Central memory CD8-positive, alpha-beta T cell (primary cell): Measurements from ENCODE around the gene BFSP1.

Experiments used
- ATAC-seq: fragments of 150-1000 bp; cut with Tn5 transposase; replicated peaks from 2 replicates; pipeline ENCODE4 v1.10.0; 2022; ENCODE audit warnings: mild to moderate bottlenecking, moderate FRiP score, moderate number of reproducible peaks; ENCODE audit not compliant: poor library complexity, severe bottlenecking; ENCODE audit errors: extremely low read depth
- DNase-seq, 2 donors: peaks; one replicate each; pipeline ENCODE4 v3.0.0; 2021; ENCODE audit warnings: low spot score in 2 of 2
- H3K27ac Mint-ChIP-seq: one replicate; pipeline ENCODE4 v1.8.0; 2022; ENCODE audit warnings: low read depth, mild to moderate bottlenecking, moderate library complexity, mixed read lengths
- H3K27me3 Mint-ChIP-seq: one replicate; pipeline ENCODE4 v1.8.0; 2022; ENCODE audit warnings: mixed read lengths
- H3K36me3 Mint-ChIP-seq: one replicate; pipeline ENCODE4 v1.8.0; 2022; ENCODE audit warnings: mild to moderate bottlenecking, moderate library complexity, mixed read lengths; ENCODE audit not compliant: insufficient read depth
- H3K4me1 Mint-ChIP-seq: one replicate; pipeline ENCODE4 v1.8.0; 2022; ENCODE audit warnings: mixed read lengths
- H3K4me3 Mint-ChIP-seq: one replicate; pipeline ENCODE4 v1.8.0; 2022; ENCODE audit warnings: mild to moderate bottlenecking, moderate library complexity, mixed read lengths
- H3K9me3 Mint-ChIP-seq: one replicate; pipeline ENCODE4 v1.8.0; 2022; ENCODE audit warnings: mixed read lengths

Gene BFSP1

DNA sequence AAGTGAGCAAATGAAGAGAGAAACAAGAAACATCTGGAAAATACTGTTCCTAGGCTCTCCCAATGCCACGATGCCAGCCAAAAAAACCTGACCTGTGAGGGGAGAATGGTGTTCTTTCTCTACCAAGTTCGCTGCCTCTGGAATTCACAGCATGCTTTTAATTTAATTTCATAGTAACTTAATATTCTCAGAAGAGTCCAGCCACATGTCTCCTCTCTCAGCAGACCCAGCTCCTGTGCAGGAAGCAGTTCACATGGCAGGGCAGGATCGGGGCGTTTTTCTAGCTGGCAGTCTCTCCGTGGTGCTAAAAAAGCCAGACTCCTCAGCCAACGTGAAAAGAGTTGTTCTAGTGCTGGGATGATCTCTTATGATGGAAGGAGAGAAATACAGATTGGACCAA, 57.5 kb downstream of the BFSP1 start:
- ATAC-seq: no peak
- H3K9me3 Mint-ChIP-seq: no peaks in the 10 kb centered on the region
- no peak for DNase-seq
- H3K4me3 Mint-ChIP-seq: no peak overlapping the region
- H3K4me1 Mint-ChIP-seq: no peaks in the 10 kb centered on the region
- H3K27me3 Mint-ChIP-seq: peaks cover 10% of the 10 kb centered on the region
- no peak overlapping the region for H3K27ac Mint-ChIP-seq
- no peaks in the 10 kb centered on the region for H3K36me3 Mint-ChIP-seq

- DNase-seq (no peak), ATAC-seq (no peak)
- no peak overlapping the region for H3K27ac Mint-ChIP-seq
- H3K36me3 Mint-ChIP-seq: no peaks in the 10 kb centered on the region
- peaks cover 10% of the 10 kb centered on the region for H3K27me3 Mint-ChIP-seq
- H3K9me3 Mint-ChIP-seq: no peaks in the 10 kb centered on the region
- H3K4me1 Mint-ChIP-seq: no peaks in the 10 kb centered on the region
- no peak overlapping the region for H3K4me3 Mint-ChIP-seq
Measured at GRCh38 chr20:17471606-17472187, 59.5 kb downstream of the BFSP1 start.

DNA sequence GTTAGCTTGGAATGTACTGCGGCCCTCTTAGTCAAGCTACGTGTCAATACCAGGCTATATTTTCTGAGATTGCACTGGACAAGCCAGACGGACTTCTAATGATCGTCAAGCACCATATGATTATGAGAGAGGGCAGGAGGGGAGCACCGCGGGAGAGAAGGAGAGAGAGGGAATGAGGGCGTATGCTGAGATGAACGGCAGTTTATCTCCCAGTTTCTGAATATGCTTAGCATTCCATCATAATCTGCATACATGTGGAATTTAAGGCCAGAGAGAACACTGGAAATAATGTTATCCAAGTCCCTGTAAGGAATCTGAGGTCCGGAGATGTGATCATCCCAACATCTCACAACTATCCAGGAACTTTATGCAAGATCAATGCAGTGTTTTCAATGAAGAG, 60.2 kb downstream of the BFSP1 start:
- H3K9me3 Mint-ChIP-seq: no peaks in the 10 kb centered on the region
- no peaks in the 10 kb centered on the region for H3K4me1 Mint-ChIP-seq
- ATAC-seq: no peak
- no peak for DNase-seq
- H3K4me3 Mint-ChIP-seq: no peak overlapping the region
- no peak overlapping the region for H3K27ac Mint-ChIP-seq
- no peaks in the 10 kb centered on the region for H3K36me3 Mint-ChIP-seq
- peaks cover 10% of the 10 kb centered on the region for H3K27me3 Mint-ChIP-seq

DNA sequence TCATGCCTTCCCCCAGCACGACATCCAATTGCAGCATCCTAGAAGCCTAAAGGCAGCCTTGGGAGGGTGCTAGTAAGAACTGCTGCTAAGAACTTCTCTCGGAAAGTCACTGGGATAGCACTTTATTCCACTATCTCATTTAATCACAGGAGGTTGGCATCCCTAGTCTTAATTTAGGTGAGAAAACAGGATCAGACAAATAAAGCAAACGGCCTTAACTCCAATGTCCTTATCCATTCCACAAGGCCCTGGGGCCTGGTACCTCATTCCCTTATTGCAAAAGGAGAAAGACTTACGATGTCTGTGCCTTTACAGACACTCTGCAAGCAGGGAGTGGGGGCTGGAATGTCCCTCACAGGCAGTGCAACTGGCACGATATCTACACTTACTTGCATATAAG, 60.7 kb downstream of the BFSP1 start:
- Mint-ChIP-seq H3K36me3 (no peaks in the 10 kb centered on the region), H3K4me1 (no peaks in the 10 kb centered on the region), H3K9me3 (no peaks in the 10 kb centered on the region), H3K27ac (no peak overlapping the region), H3K27me3 (peaks cover 10% of the 10 kb centered on the region), H3K4me3 (no peak overlapping the region)
- no peak for ATAC-seq
- no peak for DNase-seq

DNA sequence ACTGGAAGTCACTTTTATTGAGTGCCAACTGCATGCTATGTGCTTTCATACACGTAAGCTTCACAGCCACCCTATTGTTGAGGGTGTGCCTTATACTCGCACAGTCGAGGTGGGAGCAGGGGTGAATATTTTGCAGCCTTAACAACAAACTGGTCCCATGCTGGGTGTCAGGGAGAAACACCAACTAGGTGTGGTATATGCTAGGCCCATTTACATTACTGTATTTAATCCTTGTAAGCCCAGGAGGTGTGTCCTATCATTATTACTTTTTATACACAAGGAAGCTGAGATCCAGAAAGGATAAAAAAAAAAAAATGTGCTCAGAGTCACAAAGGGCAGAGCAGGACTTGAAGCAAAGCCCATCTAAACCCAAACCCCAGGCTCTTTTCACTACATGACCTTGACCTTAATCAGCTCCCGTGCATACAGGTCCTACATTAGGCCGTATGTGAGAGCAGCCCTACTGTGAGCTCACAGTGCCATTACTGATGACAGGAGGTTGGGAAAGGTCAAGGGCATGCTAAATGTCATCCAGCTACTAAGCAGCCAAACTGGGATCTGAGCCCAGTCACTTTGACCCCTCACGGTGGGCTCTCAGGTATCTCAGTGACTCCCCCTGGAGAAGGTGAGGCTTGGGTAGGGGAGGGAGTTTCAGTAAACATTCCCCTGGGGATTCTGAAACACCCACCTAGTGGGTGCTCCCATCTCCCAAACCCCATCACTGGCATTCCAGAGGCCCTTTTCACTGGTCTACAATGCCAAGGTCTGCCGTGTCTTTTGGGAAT, 61.7 kb downstream of the BFSP1 start:
- H3K9me3 Mint-ChIP-seq: no peaks in the 10 kb centered on the region
- no peaks in the 10 kb centered on the region for H3K36me3 Mint-ChIP-seq
- no peak overlapping the region for H3K4me3 Mint-ChIP-seq
- H3K27me3 Mint-ChIP-seq: peaks cover 10% of the 10 kb centered on the region
- H3K4me1 Mint-ChIP-seq: no peaks in the 10 kb centered on the region
- no peak for ATAC-seq
- H3K27ac Mint-ChIP-seq: no peak overlapping the region
- no peak for DNase-seq

DNA sequence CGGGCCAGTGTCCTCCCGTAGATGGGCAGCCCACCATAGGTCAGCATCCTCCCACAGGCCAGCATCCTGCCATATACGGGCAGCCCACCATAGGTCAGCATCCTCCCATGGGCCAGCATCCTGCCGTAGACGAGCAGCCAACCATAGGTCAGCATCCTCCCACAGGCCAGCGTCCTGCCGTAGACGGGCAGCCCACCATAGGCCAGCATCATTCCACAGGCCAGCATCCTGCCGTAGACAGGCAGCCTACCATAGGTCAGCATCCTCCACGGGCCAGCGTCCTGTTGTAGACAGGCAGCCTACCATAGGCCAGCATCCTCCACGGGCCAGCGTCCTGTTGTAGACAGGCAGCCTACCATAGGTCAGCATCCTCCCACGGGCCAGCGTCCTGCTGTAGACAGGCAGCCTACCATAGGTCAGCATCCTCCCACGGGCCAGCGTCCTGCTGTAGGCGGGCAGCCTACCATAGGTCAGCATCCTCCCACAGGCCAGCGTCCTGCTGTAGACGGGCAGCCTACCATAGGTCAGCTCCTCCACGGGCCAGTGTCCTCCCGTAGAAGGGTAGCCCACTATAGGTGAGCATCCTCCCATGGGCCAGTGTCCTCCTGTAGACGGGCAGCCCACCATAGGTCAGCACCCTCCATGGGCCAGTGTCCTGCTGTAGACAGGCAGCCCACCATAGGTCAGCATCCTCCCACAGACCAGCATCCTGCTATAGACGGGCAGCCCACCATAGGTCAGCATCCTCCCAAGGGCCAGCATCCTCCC, 62.9 kb downstream of the BFSP1 start:
- H3K36me3 Mint-ChIP-seq: no peaks in the 10 kb centered on the region
- H3K4me3 Mint-ChIP-seq: no peak overlapping the region
- DNase-seq (no peak), ATAC-seq (no peak)
- no peaks in the 10 kb centered on the region for H3K4me1 Mint-ChIP-seq
- H3K27ac Mint-ChIP-seq: no peak overlapping the region
- H3K27me3 Mint-ChIP-seq: peaks cover 10% of the 10 kb centered on the region
- no peaks in the 10 kb centered on the region for H3K9me3 Mint-ChIP-seq

DNA sequence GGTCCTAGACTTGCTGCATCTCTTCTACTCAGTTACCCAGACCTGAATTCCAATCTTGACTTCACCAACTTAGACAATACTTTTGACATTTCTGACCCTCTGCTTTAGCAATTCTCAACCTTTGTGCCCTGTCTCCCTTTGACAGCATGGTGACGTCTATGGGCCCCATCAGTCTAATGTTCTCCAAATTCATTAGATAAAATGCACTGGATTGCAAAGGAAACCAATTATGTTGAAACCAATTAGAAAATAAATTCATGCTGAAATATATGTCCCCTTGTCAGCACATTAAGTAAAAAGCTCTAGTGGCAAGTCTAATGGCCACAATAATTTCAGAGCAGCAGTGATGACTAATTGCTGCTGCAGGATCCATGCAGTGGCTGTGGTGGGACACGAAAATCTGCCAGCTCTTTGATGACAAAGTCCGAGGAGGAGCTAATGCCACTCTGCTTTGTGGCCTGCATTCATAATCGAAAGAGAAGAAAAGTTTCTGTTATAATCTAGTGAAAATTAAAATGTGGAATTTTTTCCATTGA, 64.0 kb downstream of the BFSP1 start:
- DNase-seq (no peak), ATAC-seq (no peak)
- Mint-ChIP-seq H3K36me3 (no peaks in the 10 kb centered on the region), H3K9me3 (no peaks in the 10 kb centered on the region), H3K27ac (no peak overlapping the region), H3K4me1 (no peaks in the 10 kb centered on the region), H3K27me3 (peaks cover 10% of the 10 kb centered on the region), H3K4me3 (no peak overlapping the region)

- Mint-ChIP-seq H3K27ac (no peak overlapping the region), H3K4me3 (no peak overlapping the region), H3K36me3 (no peaks in the 10 kb centered on the region), H3K27me3 (peaks cover 10% of the 10 kb centered on the region), H3K4me1 (no peaks in the 10 kb centered on the region), H3K9me3 (no peaks in the 10 kb centered on the region)
- ATAC-seq: no peak
- DNase-seq: no peak
Measured at GRCh38 chr20:17466641-17467040, 64.5 kb downstream of the BFSP1 start.

- Mint-ChIP-seq H3K27ac (no peak overlapping the region), H3K4me3 (no peak overlapping the region), H3K4me1 (peaks cover 1% of the 10 kb centered on the region), H3K36me3 (no peaks in the 10 kb centered on the region), H3K9me3 (no peaks in the 10 kb centered on the region), H3K27me3 (no peaks in the 10 kb centered on the region)
- DNase-seq: no peak
- ATAC-seq: no peak
Measured at GRCh38 chr20:17465236-17465635, 65.9 kb downstream of the BFSP1 start.

DNA sequence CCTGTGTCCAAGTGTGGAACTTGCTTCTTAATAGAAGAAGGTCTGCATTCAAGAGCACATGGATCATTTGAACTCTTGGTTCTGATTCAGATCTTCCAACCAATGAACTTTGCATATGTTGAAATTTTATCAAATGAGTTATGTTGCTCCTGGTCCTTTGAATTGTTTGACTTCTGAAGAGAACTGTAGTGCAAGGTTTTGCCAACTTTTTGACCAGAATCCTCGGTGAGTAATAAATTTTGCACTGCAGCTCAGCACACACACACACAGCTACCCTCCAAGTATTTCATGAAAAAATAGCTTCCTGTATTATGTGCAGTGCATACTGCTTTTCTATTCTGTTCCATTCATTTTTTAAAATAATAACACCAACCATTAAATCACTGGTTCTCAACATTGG, 67.5 kb downstream of the BFSP1 start:
- Mint-ChIP-seq H3K9me3 (no peaks in the 10 kb centered on the region), H3K4me1 (peaks cover 7% of the 10 kb centered on the region), H3K27ac (no peak overlapping the region), H3K4me3 (no peak overlapping the region), H3K36me3 (no peaks in the 10 kb centered on the region), H3K27me3 (no peaks in the 10 kb centered on the region)
- ATAC-seq: no peak
- no peak for DNase-seq

DNA sequence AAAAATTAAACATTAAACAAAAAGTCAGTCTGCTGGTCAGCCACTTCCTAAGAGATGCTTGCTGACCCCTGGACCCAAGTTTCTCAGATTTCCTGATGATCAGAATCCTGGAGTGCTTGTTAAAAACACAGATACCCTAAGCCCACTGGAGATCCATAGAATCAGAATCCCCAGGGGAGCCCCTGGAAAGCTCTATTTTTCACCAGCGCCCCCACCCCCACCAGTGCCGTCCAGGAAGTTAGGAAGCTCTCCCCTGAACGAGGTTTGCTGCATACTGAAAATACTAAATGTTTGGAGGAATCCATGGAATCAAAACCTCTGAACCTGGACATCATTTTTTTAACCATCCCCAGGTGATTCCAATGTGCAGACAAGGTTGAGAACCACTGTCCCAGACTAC, 69.2 kb downstream of the BFSP1 start:
- ATAC-seq (no peak), DNase-seq (no peak)
- Mint-ChIP-seq H3K27ac (no peak overlapping the region), H3K4me3 (no peak overlapping the region), H3K4me1 (peaks cover 7% of the 10 kb centered on the region), H3K36me3 (no peaks in the 10 kb centered on the region), H3K27me3 (peaks cover 12% of the 10 kb centered on the region), H3K9me3 (no peaks in the 10 kb centered on the region)

GRCh38 chr20:17460119-17460518, 71.1 kb downstream of the BFSP1 start:
- Mint-ChIP-seq H3K4me3 (no peak overlapping the region), H3K9me3 (no peaks in the 10 kb centered on the region), H3K36me3 (no peaks in the 10 kb centered on the region), H3K4me1 (peaks cover 7% of the 10 kb centered on the region), H3K27me3 (peaks cover 30% of the 10 kb centered on the region), H3K27ac (peak overlapping the region; percentile 81)
- DNase-seq (no peak), ATAC-seq (no peak)
